GM18909 (cell line): ENCODE data around the gene SPATA31C1.
"Not testable (repeated sequence)": the region's sequence is repeated elsewhere in the genome, so short reads cannot be mapped to it uniquely, and the experiment has no call there.

Experiments used
- ATAC-seq: cut with Tn5 transposase; IDR thresholded peaks from one replicate; pipeline ENCODE4 v1.9.1; 2021; ENCODE audit warnings: mild to moderate bottlenecking; ENCODE audit not compliant: unreplicated experiment, poor library complexity

Gene SPATA31C1

DNA sequence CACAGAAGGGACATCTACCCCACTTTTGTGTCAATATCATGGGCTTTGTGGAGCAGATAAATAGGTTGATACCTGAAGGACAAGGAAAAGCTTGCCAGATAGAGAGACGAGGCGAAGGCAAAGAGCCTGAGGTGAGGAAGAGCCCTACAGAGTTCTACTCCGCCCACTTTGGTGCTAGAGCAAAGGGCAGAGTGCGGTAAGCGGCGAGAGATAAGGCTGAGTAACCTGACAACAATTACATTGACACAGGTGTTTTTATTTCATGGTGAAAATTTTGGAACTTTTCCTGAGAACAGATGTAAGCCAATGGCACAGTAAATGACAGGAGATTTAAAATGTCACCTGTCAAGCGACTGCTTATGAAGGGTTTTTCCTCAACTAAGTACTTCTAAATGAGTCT lies 16.7 kb downstream of the SPATA31C1 start:
- not testable (repeated sequence) for ATAC-seq

DNA sequence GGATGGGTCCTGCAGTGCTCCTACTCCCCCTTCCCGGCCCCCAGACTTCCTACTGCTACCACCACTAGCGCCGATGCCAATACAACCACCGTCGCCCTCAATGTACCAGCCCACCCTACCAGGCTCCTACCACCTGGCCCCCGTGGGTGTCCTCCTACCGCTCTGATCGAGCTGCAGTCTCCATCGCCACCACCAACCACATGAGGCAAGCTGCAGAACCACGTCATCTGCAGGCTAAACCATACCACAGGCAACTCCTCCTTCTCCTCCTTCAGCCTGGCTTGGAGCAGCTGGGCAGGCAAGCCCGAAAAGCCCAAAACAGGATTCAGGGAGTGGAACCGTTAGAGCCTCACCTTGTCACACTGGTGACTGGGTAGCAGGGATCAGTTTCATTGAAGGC lies 19.6 kb downstream of the SPATA31C1 start:
- not testable (repeated sequence) for ATAC-seq

DNA sequence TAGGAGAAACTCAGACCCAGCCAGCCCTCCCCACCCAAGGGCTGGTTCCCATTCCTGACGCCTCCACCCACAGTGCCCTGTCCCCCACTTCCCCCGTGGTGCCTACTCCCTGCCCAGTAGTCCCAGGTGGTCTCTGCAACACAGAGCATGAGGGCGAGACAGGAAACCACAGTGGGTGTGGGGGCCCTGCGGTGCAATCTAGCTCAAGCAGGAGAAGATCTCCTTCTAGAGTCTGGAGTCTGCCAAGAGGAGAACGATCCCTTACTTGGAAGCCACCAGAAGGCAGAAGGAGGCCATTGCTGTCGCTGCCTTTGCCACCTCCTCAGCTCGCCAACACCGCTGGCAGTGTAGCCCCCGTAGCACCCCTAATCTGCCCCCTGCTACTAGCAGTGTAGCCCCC lies 20.2 kb downstream of the SPATA31C1 start:
- ATAC-seq = not testable (repeated sequence)

DNA sequence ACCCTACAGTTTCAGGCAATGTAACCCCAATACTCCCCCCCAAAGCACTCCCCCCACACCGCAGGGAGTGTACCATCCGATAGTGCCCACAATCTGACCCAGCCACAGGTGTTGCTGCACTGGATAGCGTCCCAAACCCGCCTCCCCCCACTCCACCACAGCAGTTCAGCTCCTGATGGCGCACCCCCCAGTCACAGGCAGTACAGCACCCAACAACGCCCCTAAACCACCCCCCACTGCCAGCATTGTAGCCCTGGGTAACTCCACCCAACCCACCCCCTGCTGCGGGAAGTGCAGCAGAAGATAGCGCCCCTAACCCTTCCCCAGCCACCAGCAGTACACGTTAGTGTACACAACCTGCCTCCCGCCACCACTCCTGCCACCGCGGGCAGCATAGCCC lies 20.6 kb downstream of the SPATA31C1 start:
- ATAC-seq = not testable (repeated sequence)

DNA sequence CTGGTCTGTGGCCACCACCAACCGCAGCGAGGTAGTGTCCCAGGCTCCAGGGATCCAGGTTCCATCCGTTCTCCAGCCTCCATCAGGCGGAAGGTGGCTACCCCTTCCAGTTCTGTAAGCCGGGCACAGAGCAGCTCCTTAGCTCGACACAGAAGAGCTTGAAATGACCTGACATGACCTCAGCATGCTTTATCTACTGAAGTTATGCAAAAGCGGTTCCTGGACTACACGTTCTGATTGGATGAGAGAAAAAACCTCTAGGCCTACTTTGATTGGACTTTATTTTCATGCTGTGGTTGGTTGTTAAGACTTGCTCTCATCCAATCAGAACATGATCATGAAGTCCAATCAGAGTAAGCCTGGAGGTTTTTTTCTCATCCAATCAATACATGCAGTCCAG lies 21.3 kb downstream of the SPATA31C1 start:
- ATAC-seq = not testable (repeated sequence)

DNA sequence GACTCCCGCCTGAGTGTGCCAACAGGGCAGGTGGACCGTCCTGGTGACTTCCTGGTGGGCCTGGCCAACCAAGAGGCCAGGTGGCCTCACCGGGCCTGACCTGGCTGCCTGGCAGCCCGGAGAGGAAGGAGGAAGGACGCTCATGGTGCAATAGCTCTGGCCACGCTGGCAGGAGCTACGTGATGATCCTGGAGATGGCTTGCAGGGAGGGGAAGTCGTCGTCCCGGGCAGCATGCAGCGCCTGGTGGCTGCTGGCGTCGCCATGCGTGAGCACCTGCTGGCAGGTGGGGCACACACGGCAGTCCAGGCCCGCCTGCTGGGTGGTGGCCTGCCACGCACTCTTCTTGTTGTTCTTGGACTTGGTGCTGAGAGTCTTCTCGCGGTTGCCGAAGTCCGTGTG lies 26.3 kb downstream of the SPATA31C1 start:
- no peak for ATAC-seq

DNA sequence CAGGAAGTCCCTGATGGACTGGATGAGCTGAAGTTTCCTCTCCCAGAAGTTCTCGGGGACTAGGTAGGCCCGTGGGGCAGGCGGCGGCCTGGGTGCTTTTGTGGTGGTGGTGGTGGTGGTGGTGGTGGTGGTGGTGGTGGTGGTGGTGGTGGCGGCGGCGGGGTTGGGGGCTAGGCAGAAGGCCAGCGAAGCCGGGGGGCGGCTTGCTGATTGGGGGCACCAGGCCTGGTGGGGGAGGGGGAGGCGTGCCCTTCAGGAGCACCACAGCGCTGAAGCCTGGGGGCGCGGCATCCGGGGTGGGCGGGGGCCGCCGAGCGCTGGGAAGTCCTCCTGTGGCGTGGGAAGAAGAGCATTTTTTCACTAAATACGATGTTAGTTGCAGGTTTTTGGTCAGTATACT lies 26.9 kb downstream of the SPATA31C1 start:
- no peak for ATAC-seq

DNA sequence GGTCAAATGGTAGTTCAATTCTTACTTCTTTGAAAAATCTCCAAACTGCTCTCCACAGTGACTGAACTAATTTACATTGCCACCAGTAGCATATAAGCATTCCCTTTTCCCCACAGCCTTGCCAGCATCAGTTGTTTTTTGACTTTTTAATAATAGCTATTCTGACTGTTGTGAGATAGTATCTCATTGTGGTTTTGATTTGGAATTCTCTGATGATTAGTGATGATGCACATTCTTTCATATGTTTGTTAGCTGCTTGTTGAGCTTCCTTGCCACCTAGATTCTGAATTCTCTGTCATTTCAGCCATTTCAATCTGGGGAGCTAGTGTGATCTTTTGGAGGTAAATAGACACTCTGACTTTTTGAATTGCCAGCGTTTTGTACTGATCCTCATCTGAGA lies 32.5 kb downstream of the SPATA31C1 start:
- no peak for ATAC-seq

DNA sequence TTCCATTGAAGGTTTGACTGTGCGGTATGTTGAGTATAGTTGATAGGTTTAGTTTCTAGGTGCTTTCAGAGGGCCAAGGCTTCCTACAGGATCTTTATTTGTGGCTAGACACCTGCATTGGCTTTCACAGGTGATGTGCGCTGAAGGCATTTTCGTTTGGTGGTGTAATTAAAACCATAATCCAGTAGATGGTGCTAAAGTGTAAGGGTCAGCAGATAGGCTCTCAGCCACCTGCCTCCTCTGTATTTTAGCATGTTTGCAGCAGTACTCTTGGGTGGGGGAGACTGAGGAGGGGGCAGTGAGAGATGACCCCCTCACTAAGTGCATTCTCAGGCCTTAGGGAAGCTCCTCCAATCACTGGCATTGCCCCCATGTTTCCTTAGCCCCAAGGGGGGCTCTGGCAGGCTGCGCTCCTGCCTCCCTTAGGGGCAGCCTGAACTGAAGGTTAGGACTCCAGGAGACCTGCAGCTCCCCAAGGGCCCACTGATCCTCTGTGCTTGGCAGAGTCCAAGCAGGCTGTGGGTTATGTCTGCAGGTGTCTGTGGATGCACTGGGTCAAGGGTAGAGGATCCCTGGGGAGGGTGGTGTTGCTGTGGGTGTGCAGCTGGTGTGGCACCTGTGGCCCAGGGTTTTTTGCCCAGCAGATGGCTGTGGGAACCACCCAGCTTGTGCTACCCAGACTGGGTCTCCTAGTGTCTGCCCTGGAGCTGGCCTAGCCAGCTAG lies 33.2 kb downstream of the SPATA31C1 start:
- no peak for ATAC-seq

DNA sequence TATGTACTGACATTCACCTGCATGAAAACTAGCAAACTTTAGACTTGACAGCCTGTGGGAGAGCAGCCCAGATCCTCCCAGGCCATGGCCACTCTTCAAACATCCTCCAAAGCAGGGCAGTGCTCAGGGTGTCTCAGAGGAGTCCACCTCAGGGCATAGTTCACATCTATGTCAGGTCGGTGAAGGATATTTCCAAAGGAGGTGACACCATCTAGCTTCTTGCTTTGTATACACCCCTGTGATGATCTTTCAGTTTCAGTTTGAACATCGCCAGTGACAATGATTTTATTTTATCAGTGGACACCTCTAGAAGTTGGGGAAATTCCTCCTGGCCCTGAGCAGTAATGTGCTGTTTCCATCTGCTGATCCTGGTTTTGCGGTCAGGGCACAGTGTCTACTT lies 36.5 kb downstream of the SPATA31C1 start:
- no peak for ATAC-seq

DNA sequence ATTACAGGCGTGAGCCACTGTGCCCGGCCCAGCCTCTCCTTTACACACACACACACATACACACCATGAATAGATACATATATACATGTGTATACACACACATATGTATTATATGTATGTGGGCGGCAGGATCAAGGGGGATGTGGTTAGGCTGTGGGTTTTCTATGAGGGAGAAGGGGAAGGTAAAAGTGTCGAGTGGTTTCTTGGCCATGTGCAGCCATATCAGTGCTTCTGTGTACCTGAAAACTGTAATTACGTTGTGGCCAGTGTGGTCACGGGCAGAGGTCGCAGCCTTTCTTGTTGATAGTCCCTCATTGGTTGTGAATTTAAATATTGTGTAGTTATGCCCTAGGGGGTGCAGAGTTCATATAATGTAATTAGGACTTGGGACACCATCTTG lies 40.1 kb downstream of the SPATA31C1 start:
- ATAC-seq = no peak

DNA sequence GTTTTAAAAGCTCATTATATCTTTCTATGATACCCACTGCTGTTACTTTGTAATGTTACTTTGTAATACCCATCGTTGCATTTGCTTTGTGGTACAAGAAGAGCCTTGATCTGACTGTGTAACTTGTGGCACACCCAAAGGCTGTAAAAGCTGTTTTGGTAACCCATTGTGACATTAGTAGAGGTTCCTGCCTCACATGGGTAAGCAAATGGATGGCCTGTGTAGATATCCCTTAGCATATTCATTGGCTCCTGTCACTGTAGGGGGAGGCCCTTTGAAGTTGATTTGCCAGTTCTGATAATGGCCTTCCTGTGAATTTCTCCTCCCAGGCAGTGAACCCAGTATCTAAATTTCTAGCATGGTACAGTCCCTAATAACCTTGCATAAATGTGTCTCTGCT lies 40.8 kb downstream of the SPATA31C1 start:
- no peak for ATAC-seq

DNA sequence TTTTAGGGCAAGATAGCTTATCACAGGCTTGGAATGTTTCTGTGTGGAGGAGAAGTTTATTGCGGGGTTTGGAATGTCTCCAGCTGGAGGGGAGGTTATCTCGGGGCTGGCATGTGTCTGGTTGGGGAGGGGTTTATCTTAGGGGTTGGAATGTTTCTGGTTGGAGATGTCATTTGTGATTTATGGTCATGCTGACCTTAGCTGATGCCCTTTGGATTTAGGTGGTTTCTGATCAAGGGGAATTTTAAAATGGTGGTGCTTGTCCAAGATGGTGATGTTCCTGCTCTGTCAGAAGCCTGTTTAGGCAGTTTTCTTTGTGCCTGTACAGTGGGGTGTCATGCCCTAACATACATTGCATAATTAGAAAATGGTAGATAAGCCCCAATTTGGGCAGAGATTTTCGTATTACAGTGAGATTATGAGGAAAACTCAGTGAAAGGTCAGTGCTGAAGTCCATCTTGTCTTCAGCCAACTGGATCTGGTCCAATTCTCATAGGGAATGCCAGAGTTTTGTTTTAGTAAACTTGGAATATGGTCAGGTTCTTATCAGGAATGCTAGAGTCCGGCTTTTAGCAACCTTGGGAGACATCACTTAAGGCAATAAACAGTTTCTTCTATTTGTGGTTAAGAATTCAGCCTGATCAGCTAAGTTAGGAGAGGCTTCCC lies 42.3 kb downstream of the SPATA31C1 start:
- ATAC-seq = no peak

DNA sequence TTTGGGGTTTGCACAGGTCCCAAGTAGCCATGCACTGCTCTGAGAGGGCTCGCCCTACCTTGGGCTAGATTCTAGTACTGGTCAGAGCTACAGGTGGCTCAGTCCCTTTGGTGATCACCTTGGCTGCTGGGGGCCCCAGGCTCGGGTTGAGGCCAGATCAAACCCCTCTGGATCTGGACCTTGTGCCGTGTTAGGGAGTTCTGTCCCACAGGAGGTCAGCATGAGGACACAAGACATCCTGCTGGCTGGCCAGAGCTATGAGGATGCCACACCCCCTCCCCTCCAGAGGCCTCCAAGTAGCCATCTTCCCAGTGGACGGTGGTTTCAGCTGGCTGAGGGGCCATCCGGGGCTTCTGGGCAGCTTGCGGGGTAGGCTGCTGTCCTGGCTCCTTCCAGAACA lies 46.0 kb downstream of the SPATA31C1 start:
- ATAC-seq = no peak

DNA sequence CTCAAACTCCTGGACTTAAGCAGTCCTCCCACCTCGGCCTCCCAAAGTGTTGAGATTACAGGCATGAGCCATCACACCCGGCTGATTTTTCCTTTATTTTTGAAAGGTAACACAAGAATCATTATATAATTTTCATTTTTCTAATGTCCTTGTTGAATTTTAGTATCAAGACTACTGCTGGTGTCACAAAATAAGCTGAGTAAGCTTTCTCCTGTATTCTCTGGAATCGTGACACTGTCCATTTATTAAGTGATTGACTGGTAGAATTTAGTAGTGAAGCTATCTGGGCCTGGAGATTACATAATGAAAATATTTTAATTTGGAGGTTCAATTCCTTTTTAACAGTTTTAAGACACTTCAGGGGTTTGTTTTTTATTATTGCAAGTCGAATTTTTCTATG lies 47.1 kb downstream of the SPATA31C1 start:
- no peak for ATAC-seq

DNA sequence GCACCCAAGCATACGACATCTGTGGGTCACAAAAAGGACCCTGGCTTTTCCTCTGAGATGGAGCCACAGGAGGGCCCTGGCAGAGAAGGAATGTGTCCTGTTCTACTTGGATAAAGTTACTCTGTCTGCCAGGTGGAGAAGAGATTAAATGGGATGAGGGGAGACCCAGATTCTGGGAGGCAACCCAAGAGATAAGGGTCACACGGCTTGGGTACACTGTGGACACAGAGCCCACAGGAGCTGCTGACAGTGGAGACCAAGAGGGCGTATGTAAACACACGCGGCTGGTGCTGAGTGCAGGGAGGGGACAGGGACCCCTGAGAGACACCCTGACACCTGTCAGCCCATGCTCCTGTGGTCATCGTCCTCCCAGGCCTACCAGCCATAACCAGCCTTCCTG lies 50.4 kb downstream of the SPATA31C1 start:
- ATAC-seq = no peak

DNA sequence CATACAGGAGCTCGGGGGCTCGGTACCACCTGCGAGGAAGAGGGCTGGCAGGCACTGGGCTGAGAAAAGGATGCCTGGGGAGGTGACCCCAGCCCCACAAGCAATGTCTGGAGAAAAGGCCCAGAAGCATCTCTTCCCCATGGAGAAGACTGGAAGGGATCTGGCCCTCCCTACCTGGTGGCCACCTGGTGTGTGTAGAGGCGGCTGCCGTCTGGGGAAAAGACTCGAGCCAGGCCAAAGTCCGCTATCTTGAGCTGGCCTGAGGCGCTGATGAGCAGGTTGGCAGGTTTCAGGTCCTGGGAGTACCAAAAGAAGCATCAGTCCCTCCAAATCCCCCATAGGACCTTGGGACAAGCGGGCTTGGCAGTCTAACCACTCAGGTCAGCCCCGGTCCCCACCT lies 52.8 kb downstream of the SPATA31C1 start:
- no peak for ATAC-seq

DNA sequence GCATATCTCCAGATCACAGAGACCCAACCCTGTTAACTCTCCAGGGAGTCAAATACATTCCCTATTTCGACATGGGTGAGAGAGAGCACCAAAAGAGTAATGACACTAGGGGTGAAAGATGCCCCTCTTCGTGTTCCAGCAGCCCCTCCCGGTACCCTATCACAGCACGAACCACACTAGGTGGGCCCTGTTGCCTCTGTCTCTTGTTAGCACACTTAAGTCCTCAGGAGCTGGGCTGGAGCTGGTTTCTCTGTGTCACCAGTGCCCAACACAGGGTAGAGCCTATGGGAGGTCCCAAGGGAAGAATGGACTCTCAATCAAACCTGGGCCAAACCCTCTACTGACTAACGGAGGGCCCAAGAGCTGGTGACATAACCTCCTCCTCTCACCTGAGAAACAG lies 55.4 kb downstream of the SPATA31C1 start:
- no peak for ATAC-seq
